ENCODE results near the gene MBOAT2. TPM values are rescaled to one million over a fixed set of nuclear protein-coding genes. Genes with fewer than 3 reads are reported as not detected.

MBOAT2 gene
- total RNA-seq, 1 donor from 2014 or later: 13.9 TPM

DNA sequence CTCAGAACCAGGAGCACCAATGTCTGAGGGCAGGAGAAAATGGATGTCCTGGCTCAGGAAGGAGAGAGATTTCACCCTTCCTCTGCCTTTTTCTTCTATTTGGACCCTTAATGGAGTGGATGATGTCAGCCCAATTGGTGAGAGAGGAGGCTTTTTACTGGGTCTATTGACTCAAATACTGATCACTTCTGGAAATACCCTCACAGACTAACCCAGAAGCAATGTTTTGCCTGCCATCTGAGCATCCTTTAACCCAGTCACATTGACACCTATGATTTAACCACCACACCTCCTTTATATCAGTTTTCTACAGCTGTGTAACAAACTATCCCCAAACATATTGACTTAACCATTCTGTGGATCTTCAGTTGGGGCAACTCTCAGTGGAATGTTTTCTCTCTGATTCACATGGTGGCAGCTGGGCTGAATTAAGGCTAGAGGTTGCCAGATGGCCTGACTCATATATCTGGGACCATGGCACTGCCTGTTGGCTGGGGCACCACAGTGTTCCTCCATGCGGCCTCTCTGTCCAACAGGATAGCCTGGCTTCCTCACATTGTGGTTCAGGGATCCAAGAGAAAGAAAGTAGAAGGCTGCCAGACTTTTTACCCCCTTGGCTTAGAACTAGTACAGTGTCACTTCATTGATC, 18.2 kb upstream of the MBOAT2 start:
- no peak for DNase-seq (ENCODE audit: missing footprints)
- ATAC-seq: no peak
- intact Hi-C loops (cut with DNase I): no loop called here

DNA sequence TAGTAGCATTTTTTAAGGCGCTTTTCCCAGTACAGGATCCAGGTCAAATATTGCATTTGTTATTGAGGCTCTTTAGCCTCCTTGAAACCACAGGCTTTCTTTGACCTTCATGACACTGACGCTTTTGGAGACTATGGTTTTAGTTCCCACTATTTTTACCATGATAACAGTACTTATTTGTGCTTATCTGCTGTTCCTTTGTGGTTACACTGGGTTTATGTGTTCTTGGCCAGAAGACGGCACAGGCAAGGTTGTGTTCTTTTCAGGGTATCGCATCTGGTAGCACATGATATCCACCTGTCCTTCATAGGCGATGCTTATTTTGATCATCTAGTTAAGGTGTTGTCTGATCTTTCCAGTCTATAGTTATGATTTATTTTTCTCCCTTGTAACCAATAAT, 16.8 kb upstream of the MBOAT2 start:
- DNase-seq (ENCODE audit: missing footprints) (no peak), ATAC-seq (no peak)
- intact Hi-C loops (cut with DNase I): no loop called here

DNA sequence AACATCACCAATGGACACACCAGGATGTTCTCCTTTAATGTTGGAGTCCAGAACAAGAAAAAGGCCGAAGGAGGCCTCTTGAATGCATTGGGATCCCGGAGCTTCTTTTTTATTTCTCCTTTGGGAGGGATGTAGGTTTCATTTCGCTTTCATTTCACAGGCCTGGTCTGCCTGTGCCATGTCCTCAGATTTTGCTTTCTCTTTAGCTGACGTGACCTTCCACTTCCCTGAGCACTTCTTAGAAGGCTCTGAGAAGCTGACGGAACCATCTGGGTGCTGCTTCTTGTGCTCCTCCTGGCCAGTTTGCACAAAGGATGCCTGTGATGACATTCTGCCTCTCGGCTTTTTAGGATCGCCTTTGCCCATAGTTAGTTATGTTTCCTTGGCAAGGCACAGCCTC, 15.1 kb upstream of the MBOAT2 start:
- intact Hi-C loops (cut with DNase I): no loop called here
- ATAC-seq (no peak), DNase-seq (ENCODE audit: missing footprints) (no peak)

DNA sequence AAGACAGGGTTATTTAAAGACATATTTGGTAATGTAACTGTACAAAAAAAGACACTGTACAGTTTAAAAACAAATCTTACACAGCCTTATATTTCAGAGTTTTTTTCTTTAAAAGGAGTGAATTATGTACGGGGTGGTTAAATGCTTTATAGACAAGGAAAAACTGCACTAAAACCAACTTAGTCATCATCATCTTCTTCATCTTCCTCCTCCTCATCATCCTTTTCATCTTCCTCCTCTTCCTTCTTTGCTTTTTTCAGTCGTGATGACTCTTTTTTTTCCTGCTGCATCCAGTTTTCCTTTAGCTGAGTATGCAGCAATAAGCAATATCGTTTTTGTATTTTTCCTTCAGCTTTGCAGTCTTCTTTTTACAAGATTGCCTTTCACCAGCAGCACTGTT, 14.6 kb upstream of the MBOAT2 start:
- ATAC-seq (no peak), DNase-seq (ENCODE audit: missing footprints) (no peak)
- intact Hi-C loops (cut with DNase I): no loop called here

DNA sequence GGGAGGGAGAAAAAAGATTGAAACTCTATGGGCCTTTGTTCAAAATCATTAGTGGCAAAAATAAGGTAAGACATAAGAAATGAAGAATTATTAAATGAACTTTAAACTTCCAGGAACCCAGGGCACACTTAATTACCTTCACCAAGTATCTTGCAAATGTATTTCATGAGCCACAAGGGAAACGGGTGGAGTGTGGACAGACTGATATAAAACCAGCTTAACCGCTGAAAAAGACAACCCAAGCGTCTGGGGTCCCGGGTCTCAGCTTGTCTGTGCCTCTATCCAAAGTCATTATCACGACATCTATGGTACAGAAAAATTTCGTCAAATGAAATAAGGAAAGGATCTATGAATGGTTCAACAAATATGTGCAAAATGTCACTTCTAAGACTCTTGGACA, 13.9 kb upstream of the MBOAT2 start:
- DNase-seq (ENCODE audit: missing footprints): no peak
- intact Hi-C loops (cut with DNase I): no loop called here
- no peak for ATAC-seq

GRCh38 chr2:9015998-9016397, 12.5 kb upstream of the MBOAT2 start:
- DNase-seq (ENCODE audit: missing footprints) (no peak), ATAC-seq (no peak)
- intact Hi-C loops (cut with DNase I): no loop called here

GRCh38 chr2:9013403-9013802, 9.9 kb upstream of the MBOAT2 start:
- DNase-seq (ENCODE audit: missing footprints) (no peak), ATAC-seq (no peak)
- intact Hi-C loops (cut with DNase I): no loop called here

DNA sequence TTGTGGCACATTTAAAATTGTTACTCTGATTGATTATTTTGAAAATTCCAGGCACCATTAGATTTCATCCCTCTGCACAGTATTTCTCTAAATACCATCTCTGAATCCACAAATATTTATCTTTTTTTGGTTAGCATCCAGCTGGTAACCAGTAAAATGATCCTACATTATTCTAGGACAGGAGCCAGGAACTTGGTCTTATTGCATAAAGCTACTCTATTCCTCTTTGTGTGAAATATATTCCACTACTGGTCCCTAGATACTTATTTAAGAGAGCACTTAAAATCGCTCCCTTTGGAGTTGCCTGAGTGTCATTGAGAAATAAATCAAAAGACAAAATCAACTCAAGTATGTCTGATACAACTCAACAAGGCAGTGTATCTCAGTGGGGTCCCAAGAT, 7.4 kb upstream of the MBOAT2 start:
- intact Hi-C loops (cut with DNase I): no loop called here
- DNase-seq (ENCODE audit: missing footprints) (no peak), ATAC-seq (no peak)

- ATAC-seq (no peak), DNase-seq (ENCODE audit: missing footprints) (no peak)
- intact Hi-C loops (cut with DNase I): loop anchor here (10.0 kb wide), 1 partner anchor 86 kb away; no protein-coding TSS in a partner anchor
Observed at GRCh38 chr2:9008951-9009664, 5.6 kb upstream of the MBOAT2 start.

- intact Hi-C loops (cut with DNase I): loop anchor here (10.0 kb wide), 1 partner anchor 88 kb away; no protein-coding TSS in a partner anchor
- ATAC-seq: no peak
- DNase-seq (ENCODE audit: missing footprints): no peak
Observed at GRCh38 chr2:9006368-9006767, 2.9 kb upstream of the MBOAT2 start.

- no peak for DNase-seq (ENCODE audit: missing footprints)
- peak; percentile 3 for ATAC-seq
- intact Hi-C loops (cut with DNase I): loop anchor here (10.0 kb wide), 1 partner anchor 90 kb away; no protein-coding TSS in a partner anchor
Observed at GRCh38 chr2:9004338-9005204, 1.1 kb upstream of the MBOAT2 start.

GRCh38 chr2:9003366-9003615, 193 bp downstream of the MBOAT2 start:
- intact Hi-C loops (cut with DNase I): loop anchor here (10.0 kb wide), 1 partner anchor 92 kb away; no protein-coding TSS in a partner anchor
- DNase-seq (ENCODE audit: missing footprints) (no peak), ATAC-seq (no peak)

DNA sequence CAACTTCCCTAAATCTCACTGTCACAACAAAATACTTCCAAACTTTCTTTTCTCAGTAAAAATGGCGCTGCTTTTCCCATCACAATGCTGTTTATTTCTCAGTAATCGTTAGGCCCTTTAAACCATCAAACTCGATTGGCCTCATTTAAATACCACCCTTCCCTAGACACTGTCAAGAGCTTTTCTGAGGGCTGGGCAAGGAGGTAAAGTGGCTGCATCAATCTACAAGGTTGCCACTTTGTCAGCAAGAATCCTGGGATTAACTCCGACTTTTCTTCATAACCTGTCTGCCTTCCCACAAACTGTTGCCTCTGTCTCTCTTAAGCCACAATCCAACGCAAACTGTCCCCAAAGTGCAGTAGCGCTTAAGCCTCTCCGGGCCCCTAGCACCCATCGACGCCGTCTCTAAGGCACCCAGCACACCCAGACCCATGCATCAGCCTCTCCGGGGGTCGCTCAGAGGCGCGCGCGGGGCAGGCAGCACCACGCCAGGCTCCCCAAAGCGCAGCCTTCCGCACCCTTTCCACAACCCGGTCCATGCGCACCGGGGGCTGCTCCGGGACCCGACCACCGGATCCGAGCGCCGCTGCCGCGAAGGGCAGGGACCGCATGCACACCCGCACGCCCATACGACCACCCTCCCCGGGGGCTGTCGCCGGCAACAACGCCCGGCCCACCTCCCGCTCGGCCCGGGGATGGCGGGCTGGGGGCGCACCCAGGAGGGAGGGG, 683 bp downstream of the MBOAT2 start:
- DNase-seq (ENCODE audit: missing footprints) (peak; percentile 66), ATAC-seq (no peak)
- intact Hi-C loops (cut with DNase I): loop anchor here (10.0 kb wide), 1 partner anchor 92 kb away; no protein-coding TSS in a partner anchor

- intact Hi-C loops (cut with DNase I): loop anchor here (10.0 kb wide), 1 partner anchor 93 kb away; no protein-coding TSS in a partner anchor
- ATAC-seq (no peak), DNase-seq (ENCODE audit: missing footprints) (no peak)
Observed at GRCh38 chr2:9002313-9002636, 1.2 kb downstream of the MBOAT2 start.

- DNase-seq (ENCODE audit: missing footprints) (no peak), ATAC-seq (no peak)
- intact Hi-C loops (cut with DNase I): loop anchor here (10.0 kb wide), 1 partner anchor 93 kb away; no protein-coding TSS in a partner anchor
Observed at GRCh38 chr2:9001778-9002177, 1.7 kb downstream of the MBOAT2 start.

DNA sequence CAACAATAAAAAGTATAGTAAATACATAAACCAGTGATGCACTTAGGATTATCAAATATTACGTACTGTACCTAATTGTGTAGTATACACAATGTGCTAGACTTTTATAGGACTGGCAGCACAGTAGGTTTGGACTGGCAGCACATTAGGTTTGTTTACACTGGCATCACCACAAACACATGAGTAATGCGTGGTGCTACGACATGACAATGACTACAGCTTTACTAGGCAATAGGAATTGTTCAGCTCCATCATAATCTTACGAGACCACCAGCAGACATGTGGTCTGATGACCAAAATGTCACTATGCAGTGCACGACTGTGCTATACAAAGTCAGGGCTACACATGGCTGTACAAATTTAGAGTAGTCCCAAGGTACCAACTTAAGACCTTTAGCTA, 2.3 kb downstream of the MBOAT2 start:
- no peak for DNase-seq (ENCODE audit: missing footprints)

DNA sequence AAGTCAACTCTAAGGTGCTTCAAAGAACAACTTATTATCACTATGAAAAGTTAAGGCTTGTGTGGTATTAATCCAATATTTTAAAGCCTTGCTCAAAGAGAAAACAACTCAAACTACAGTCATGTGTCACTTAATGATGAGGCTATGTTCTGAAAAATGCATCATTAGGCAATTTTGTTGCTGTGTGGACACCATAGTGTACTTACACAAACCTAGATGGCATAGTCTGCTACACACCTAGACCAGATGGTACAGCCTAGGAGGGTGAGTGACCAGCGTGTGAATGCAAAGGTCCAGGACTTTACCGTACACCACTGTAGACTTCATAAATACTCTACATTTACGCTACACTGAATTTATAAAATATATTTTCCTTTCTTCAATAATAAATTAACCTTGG, 3.0 kb downstream of the MBOAT2 start:
- no peak for ATAC-seq
- DNase-seq (ENCODE audit: missing footprints): no peak
- intact Hi-C loops (cut with DNase I): loop anchor here (10.0 kb wide), 1 partner anchor 94 kb away; no protein-coding TSS in a partner anchor

More for the DNA sequence above, 2.3 kb downstream of the MBOAT2 start:
- ATAC-seq: no peak
- intact Hi-C loops (cut with DNase I): loop anchor here (10.0 kb wide), 1 partner anchor 94 kb away; no protein-coding TSS in a partner anchor

DNA sequence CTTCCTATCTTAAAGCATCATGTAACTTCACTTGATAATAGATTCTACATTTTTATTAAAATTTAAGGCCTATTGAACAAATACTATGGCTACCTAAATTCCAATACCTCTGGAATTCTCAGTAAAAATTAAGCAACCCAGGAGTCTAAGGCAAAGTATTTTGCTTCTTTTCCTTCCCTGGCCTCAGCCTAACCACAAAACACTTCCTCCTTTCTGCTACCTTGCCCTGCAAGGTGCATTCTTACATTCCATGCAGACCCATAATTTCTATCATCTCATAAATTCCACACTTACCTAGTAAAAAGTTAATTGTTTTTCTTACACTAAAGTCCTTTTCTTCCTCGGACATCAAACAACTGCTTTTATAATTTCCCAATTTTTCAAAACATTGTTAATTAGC, 3.7 kb downstream of the MBOAT2 start:
- intact Hi-C loops (cut with DNase I): loop anchor here (10.0 kb wide), 1 partner anchor 95 kb away; no protein-coding TSS in a partner anchor
- no peak for ATAC-seq

DNA sequence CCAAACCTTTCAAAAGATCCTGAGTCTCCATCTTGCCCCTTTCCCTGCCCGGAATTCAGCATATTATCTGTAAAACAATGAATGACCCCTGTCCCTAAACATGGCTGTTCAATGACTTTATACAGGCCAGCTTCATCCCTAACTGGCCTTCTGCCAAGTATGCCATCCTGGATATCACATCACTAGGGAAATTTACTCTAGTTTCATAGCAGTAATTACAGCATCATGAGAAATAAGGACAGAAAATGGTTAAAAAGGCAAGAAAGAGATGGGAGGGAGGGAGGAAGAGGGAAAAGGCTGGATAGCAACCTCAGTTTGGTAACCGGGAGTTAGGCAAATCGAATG, 4.4 kb downstream of the MBOAT2 start:
- DNase-seq (ENCODE audit: missing footprints) (no peak), ATAC-seq (no peak)
- intact Hi-C loops (cut with DNase I): no loop called here

More for the DNA sequence above, 3.7 kb downstream of the MBOAT2 start:
- no peak for DNase-seq (ENCODE audit: missing footprints)

All from Right ventricle myocardium inferior (tissue), 1 donor.